H1 (cell line): ENCODE results near the gene EIF4E3. TPM values are rescaled to one million over a fixed set of nuclear protein-coding genes. Genes with fewer than 3 reads are reported as not detected.

Experiments used
- CTCF ChIA-PET: fragments of 300-600 bp; sonication (Branson Sonifier 250); formaldehyde crosslinking; loops from one replicate; lab custom pipeline; 2021; ENCODE audit not compliant: partially characterized antibody; lab: Charles Lee
- POLR2A ChIA-PET: fragments of 300-600 bp; sonication (Branson Sonifier 250); formaldehyde crosslinking; loops from one replicate; lab custom pipeline; 2021; ENCODE audit warnings: inconsistent platforms; ENCODE audit not compliant: partially characterized antibody; lab: Charles Lee
- DNase-seq, 2 experiments: peaks; one replicate each; pipeline versions ENCODE4 v3.0.0 to v3.0.0-alpha.2; 2010 to 2022; ENCODE audit warnings: low spot score in 2 of 2, low read depth in 1 of 2, mixed read lengths in 1 of 2
- FAIRE-seq: peaks from 2 replicates; lab custom pipeline; 2011; peaks lifted over from hg19 to GRCh38; lab: Jason Lieb, UNC
- H2AFZ ChIP-seq: 2 replicates; pipeline ENCODE4 v1.8.1; 2012; ENCODE audit warnings: low read length, inconsistent platforms
- H2AK5ac ChIP-seq: 2 replicates; pipeline ENCODE4 v1.6.1; 2013; ENCODE audit warnings: low read depth, low read length
- H2BK120ac ChIP-seq: replicated peaks from 2 replicates; pipeline ENCODE3; 2013; ENCODE audit warnings: low read depth, low read length, inconsistent platforms
- H2BK12ac ChIP-seq: 2 replicates; pipeline ENCODE4 v1.6.1; 2013; ENCODE audit warnings: low read depth, low read length
- H2BK15ac ChIP-seq: 2 replicates; pipeline ENCODE4 v1.6.1; 2013; ENCODE audit warnings: low read length
- H2BK20ac ChIP-seq: 2 replicates; pipeline ENCODE4 v1.6.1; 2013; ENCODE audit warnings: low read length
- H2BK5ac ChIP-seq: 2 replicates; pipeline ENCODE4 v1.6.1; 2013; ENCODE audit warnings: low read depth, low read length
- H3K14ac ChIP-seq: 2 replicates; pipeline ENCODE4 v1.6.1; 2013; ENCODE audit warnings: inconsistent platforms; ENCODE audit not compliant: insufficient read length
- H3K18ac ChIP-seq: 2 replicates; pipeline ENCODE4 v1.6.1; 2013; ENCODE audit warnings: low read length; ENCODE audit errors: extremely low read depth
- H3K23ac ChIP-seq: 2 replicates; pipeline ENCODE4 v1.6.1; 2013; ENCODE audit warnings: inconsistent platforms; ENCODE audit not compliant: insufficient read length
- H3K23me2 ChIP-seq: 2 replicates; pipeline ENCODE4 v1.6.1; 2013; ENCODE audit warnings: low read depth, low read length
- H3K27ac ChIP-seq: 2 replicates; pipeline ENCODE4 v1.6.1; 2011; ENCODE audit warnings: low read depth, low read length, inconsistent platforms
- H3K27me3 ChIP-seq, 4 experiments: replicated peaks in 1 of 4; 1 replicate in 1 of 4; 2 replicates in 3 of 4; pipeline versions ENCODE4 v1.6.1 to v1.8.1; 2011 to 2013; ENCODE audit warnings: low read length in 3 of 4, mild to moderate bottlenecking in 3 of 4, inconsistent platforms in 2 of 4, mixed read lengths in 2 of 4, moderate library complexity in 1 of 4; ENCODE audit not compliant: control insufficient read depth in 3 of 4, insufficient read depth in 3 of 4; ENCODE audit errors: extremely low read depth in 1 of 4
- H3K36me3 ChIP-seq, 4 experiments: 2 replicates each; pipeline versions ENCODE4 v1.6.1 to v1.8.1; 2011 to 2013; ENCODE audit warnings: mild to moderate bottlenecking in 4 of 4, low read length in 3 of 4, moderate library complexity in 2 of 4, control low read depth in 1 of 4, inconsistent platforms in 1 of 4; ENCODE audit not compliant: insufficient read depth in 4 of 4, control insufficient read depth in 2 of 4
- H3K4ac ChIP-seq: replicated peaks from 2 replicates; pipeline ENCODE3; 2013; ENCODE audit warnings: low read length, low read depth, mixed read lengths, inconsistent platforms; ENCODE audit not compliant: insufficient read length
- H3K4me1 ChIP-seq, 4 experiments: replicated peaks in 1 of 4; 1 replicate in 1 of 4; 2 replicates in 3 of 4; pipeline versions ENCODE4 v1.6.1 to v1.8.1; 2011 to 2013; ENCODE audit warnings: low read length in 3 of 4, inconsistent platforms in 2 of 4, mixed read lengths in 1 of 4; ENCODE audit not compliant: insufficient read depth in 4 of 4, control insufficient read depth in 3 of 4
- H3K4me2 ChIP-seq, 2 experiments: 2 replicates each; pipeline versions ENCODE4 v1.6.1 to v1.8.1; 2011 to 2013; ENCODE audit warnings: low read depth in 2 of 2, low read length in 2 of 2, control low read depth in 1 of 2, inconsistent platforms in 1 of 2, mild to moderate bottlenecking in 1 of 2; ENCODE audit not compliant: insufficient read depth in 1 of 2
- H3K4me3 ChIP-seq, 4 experiments: fragments of 200-600, 300-600 bp in 1 of 4; sonication (generic), shearing (Covaris generic), sonication (Bioruptor Twin) in 1 of 4; 2 replicates each; pipeline versions ENCODE4 v1.5.1 to v1.8.1; 2011 to 2016; ENCODE audit warnings: low read length in 4 of 4, low read depth in 3 of 4, control low read depth in 2 of 4, inconsistent platforms in 2 of 4, mild to moderate bottlenecking in 2 of 4, mixed read lengths in 1 of 4, moderate library complexity in 1 of 4; ENCODE audit not compliant: insufficient read depth in 2 of 4; ENCODE audit errors: extremely low read depth in 1 of 4
- H3K56ac ChIP-seq: replicated peaks from 2 replicates; pipeline ENCODE3; 2013; ENCODE audit warnings: low read depth, mild to moderate bottlenecking, mixed read lengths, low read length, inconsistent platforms; ENCODE audit not compliant: insufficient read length
- H3K79me1 ChIP-seq: 2 replicates; pipeline ENCODE4 v1.6.1; 2013; ENCODE audit warnings: low read depth, low read length, control low read depth
- H3K79me2 ChIP-seq, 2 experiments: 2 replicates each; pipeline versions ENCODE4 v1.6.1 to v1.8.1; 2012 to 2013; ENCODE audit warnings: low read length in 2 of 2, mild to moderate bottlenecking in 2 of 2, inconsistent platforms in 1 of 2; ENCODE audit not compliant: insufficient read depth in 2 of 2, control insufficient read depth in 1 of 2
- H3K9ac ChIP-seq, 4 experiments: replicated peaks in 1 of 4; 1 replicate in 1 of 4; 2 replicates in 3 of 4; pipeline versions ENCODE4 v1.6.1 to v1.8.1; 2011 to 2013; ENCODE audit warnings: low read depth in 3 of 4, low read length in 3 of 4, control low read depth in 2 of 4, mild to moderate bottlenecking in 2 of 4, moderate library complexity in 2 of 4, inconsistent platforms in 1 of 4; ENCODE audit errors: extremely low read depth in 1 of 4
- H3K9me3 ChIP-seq, 2 experiments: 2 replicates each; pipeline versions ENCODE4 v1.6.1 to v1.8.1; 2012 to 2013; ENCODE audit warnings: mild to moderate bottlenecking in 2 of 2, moderate library complexity in 2 of 2, control low read depth in 1 of 2, inconsistent platforms in 1 of 2, low read depth in 1 of 2, low read length in 1 of 2, mixed read lengths in 1 of 2; ENCODE audit not compliant: insufficient read depth in 2 of 2
- H4K20me1 ChIP-seq, 2 experiments: replicated peaks in 1 of 2; 2 replicates each; pipeline versions ENCODE3 to v1.8.1; 2011 to 2013; ENCODE audit warnings: inconsistent platforms in 2 of 2, low read length in 2 of 2, mild to moderate bottlenecking in 1 of 2; ENCODE audit not compliant: insufficient read depth in 2 of 2, control insufficient read depth in 1 of 2
- H4K5ac ChIP-seq: 2 replicates; pipeline ENCODE4 v1.6.1; 2013; ENCODE audit warnings: low read length, low read depth, mixed read lengths, inconsistent platforms; ENCODE audit not compliant: insufficient read length
- H4K8ac ChIP-seq: 2 replicates; pipeline ENCODE4 v1.8.0; 2013; ENCODE audit warnings: mild to moderate bottlenecking, moderate library complexity, low read length, inconsistent platforms; ENCODE audit not compliant: insufficient read depth; ENCODE audit errors: extremely low read depth
- H4K91ac ChIP-seq: replicated peaks from 2 replicates; pipeline ENCODE3; 2013; ENCODE audit warnings: low read length, mixed read lengths, inconsistent platforms; ENCODE audit not compliant: insufficient read length
- JUND ChIP-seq: IDR thresholded peaks from 2 replicates; pipeline ENCODE4 v1.6.1; 2011; ENCODE audit warnings: mild to moderate bottlenecking, improper control_type of control experiment, low read length
- KDM4A ChIP-seq: IDR thresholded peaks from one replicate; pipeline ENCODE4 v1.7.1; 2012; ENCODE audit warnings: low read depth, mild to moderate bottlenecking, moderate library complexity, low read length, inconsistent platforms; ENCODE audit not compliant: severe bottlenecking
- SP1 ChIP-seq: IDR thresholded peaks from 2 replicates; pipeline ENCODE4 v1.6.1; 2011; ENCODE audit warnings: low read depth, low read length
- WGBS, 2 experiments: shearing (Covaris generic) in 1 of 2; methylation state at CpG; one replicate each; pipeline versions ENCODE4 v1.1.6 to v1.1.7; 2013 to 2015; ENCODE audit warnings: low lambda C conversion rate in 2 of 2, mixed read lengths in 2 of 2, inconsistent platforms in 1 of 2, low coverage in 1 of 2, missing lambda C conversion rate in 1 of 2; ENCODE audit not compliant: insufficient replicate concordance in 2 of 2, insufficient coverage in 1 of 2, insufficient read length in 1 of 2; ENCODE audit errors: extremely low coverage in 1 of 2, missing lambda C conversion rate in 1 of 2; 5-methylcytosine and 5-hydroxymethylcytosine counted together
- polyA plus RNA-seq, 7 experiments: library from polyadenylated mRNA; depleted of rRNA in 3 of 7; stranded (reverse) in 5 of 7; unstranded in 2 of 7; fragments of >200 nt in 5 of 7; fragments of 200-250 nt in 2 of 7; gene quantifications; 1 replicate in 5 of 7; 2 replicates in 1 of 7; 4 replicates in 1 of 7; pipeline versions ENCODE4 v1.2.1 to v1.2.3, GENCODE V29; 2011 to 2013; ENCODE audit warnings: missing spikeins in 2 of 7, mixed read lengths in 2 of 7
- total RNA-seq: library from RNA; stranded (reverse); fragmentation: NEBNext Ultra II Directional; extraction: Animal tissue kit (Norgen Biotek cat#: 25700); gene quantifications from 2 replicates; pipeline ENCODE4 v1.2.1, GENCODE V29; 2021

EIF4E3 gene
- total and polyA plus RNA-seq, 2 of the 8 experiments (the other 6 are each of a cell fraction or from before 2014, with no cell fraction given): 5.2 to 17.0 TPM

DNA sequence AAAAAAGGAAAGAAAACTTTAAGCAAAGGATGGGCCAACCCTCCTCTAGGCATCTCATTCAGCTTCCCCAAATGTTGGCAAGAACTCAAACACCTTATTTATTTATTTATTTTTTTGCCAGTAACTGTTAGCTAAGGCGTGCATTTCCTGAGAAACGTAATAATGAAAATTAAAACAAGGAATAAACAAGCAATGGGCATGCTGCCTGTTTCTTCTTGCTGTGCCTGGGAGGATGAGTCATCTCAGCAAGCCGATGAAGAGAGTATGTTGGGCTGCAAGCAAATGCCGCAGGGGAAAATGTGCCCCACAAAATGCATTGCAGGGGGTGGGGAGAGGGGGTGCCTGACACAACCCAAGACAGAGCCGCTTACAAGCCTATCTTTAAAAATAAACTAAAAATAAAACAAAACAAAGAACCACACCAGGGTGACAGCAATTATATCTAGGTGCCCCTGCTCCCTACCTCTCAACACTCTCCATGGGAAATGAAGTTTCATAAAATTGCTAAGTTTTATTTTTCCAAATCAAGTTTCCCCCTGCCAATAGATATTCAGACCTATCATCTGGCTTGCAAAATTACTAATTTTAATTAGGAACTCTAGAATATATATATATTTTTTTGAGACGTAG lies 40.3 kb downstream of the EIF4E3 start:
- Histone ChIP-seq H2BK120ac (no peak overlapping the region), H3K4me1 (peaks cover 4 to 14% (median 6%) of the 10 kb centered on the region in 4 experiments; a peak in 6 of 7 replicates), H2BK5ac (no peak overlapping the region), H3K27me3 (peaks cover 0 to 1% (median 0%) of the 10 kb centered on the region in 4 experiments; a peak in 1 of 7 replicates), H3K4ac (no peak overlapping the region), H3K27ac (no peak overlapping the region), H4K5ac (no peak overlapping the region), H4K20me1 (no peaks in the 10 kb centered on the region), H3K4me3 (no peak overlapping the region), H3K9ac (no peak overlapping the region), H3K9me3 (no peaks in the 10 kb centered on the region), H3K18ac (no peak overlapping the region), H3K56ac (no peak overlapping the region), H3K14ac (no peak overlapping the region), H2AFZ (no peak overlapping the region), H2BK12ac (no peak overlapping the region), H2BK20ac (no peak overlapping the region), H3K79me2 (no peaks in the 10 kb centered on the region), H3K79me1 (no peaks in the 10 kb centered on the region), H3K36me3 (no peaks in the 10 kb centered on the region), H2BK15ac (no peak overlapping the region), H3K23ac (no peak overlapping the region), H4K8ac (no peak overlapping the region), H2AK5ac (no peak overlapping the region), H3K23me2 (no peaks in the 10 kb centered on the region), H4K91ac (no peak overlapping the region), H3K4me2 (no peak overlapping the region; a peak in 1 of 4 replicates)
- no peak for DNase-seq
- 67% methylated on average over 6 of the region's 6 CpGs; no CpG with 5 or more reads in 1 of the 2 experiments for WGBS, 2 experiments
- ChIA-PET POLR2A (no interaction called here), CTCF (interaction anchor here (1.3 kb wide), 1 partner anchor 23 kb away, joined by 3 read pairs; no protein-coding TSS in a partner anchor)
- FAIRE-seq: no peak
- TF ChIP-seq JUND: peak; percentile 73; the same call in 1 of the 2 replicates
- TF ChIP-seq KDM4A: no peak
- no peak for TF ChIP-seq SP1
